Smooth muscle cell (in vitro differentiated cells): Measurements from ENCODE around the gene GSAP. TPM values are rescaled to one million over a fixed set of nuclear protein-coding genes. Genes with fewer than 3 reads are reported as not detected.

Experiments used
- DNase-seq: peaks from one replicate; lab custom pipeline; 2025; ENCODE audit not compliant: unreplicated experiment; lab: John Stamatoyannopoulos, UW
- H2AFZ ChIP-seq: fragments of 200-600 bp; sonication (generic); 2 replicates; pipeline ENCODE4 v1.6.0; 2016; ENCODE audit warnings: antibody characterized with exemption, low read depth, mild to moderate bottlenecking
- H3F3A ChIP-seq: fragments of 200-600 bp; sonication (generic); 2 replicates; pipeline ENCODE4 v1.6.0; 2017; ENCODE audit warnings: antibody characterized with exemption, low read depth
- H3K27ac ChIP-seq: fragments of 200-600 bp; sonication (generic); 2 replicates; pipeline ENCODE4 v1.5.1; 2016; ENCODE audit warnings: low read depth, mild to moderate bottlenecking
- H3K27me3 ChIP-seq: fragments of 200-600 bp; sonication (generic); 2 replicates; pipeline ENCODE4 v1.6.1; 2016; ENCODE audit warnings: low read depth, mild to moderate bottlenecking
- H3K36me3 ChIP-seq: fragments of 200-600 bp; sonication (generic); 2 replicates; pipeline ENCODE4 v1.5.1; 2016; ENCODE audit warnings: low read depth
- H3K4me1 ChIP-seq: fragments of 200-600 bp; sonication (generic); 2 replicates; pipeline ENCODE4 v1.5.1; 2016; ENCODE audit warnings: low read depth
- H3K4me2 ChIP-seq: fragments of 200-600 bp; sonication (generic); 2 replicates; pipeline ENCODE4 v1.6.0; 2016; ENCODE audit warnings: mild to moderate bottlenecking
- H3K4me3 ChIP-seq: fragments of 200-600 bp; sonication (generic); 2 replicates; pipeline ENCODE4 v1.5.1; 2016; ENCODE audit warnings: mild to moderate bottlenecking
- H3K79me2 ChIP-seq: fragments of 200-600 bp; sonication (generic); 2 replicates; pipeline ENCODE4 v1.6.0; 2016; ENCODE audit warnings: low read depth, mild to moderate bottlenecking
- H3K9ac ChIP-seq: fragments of 200-600 bp; sonication (generic); 2 replicates; pipeline ENCODE4 v1.6.0; 2016; ENCODE audit warnings: low read depth
- H3K9me3 ChIP-seq: fragments of 200-600 bp; sonication (generic); replicated peaks from 2 replicates; pipeline ENCODE4 v1.5.1; 2016; ENCODE audit warnings: low read depth
- H4K20me1 ChIP-seq: fragments of 200-600 bp; sonication (generic); 2 replicates; pipeline ENCODE4 v1.6.0; 2016; ENCODE audit warnings: low read depth
- CTCF ChIP-seq: fragments of 200-600 bp; sonication (generic); IDR thresholded peaks from 2 replicates; pipeline ENCODE4 v1.5.1; 2017; ENCODE audit warnings: borderline replicate concordance, mild to moderate bottlenecking, antibody characterized with exemption; ENCODE audit not compliant: insufficient read depth, poor library complexity, severe bottlenecking
- WGBS: methylation state at CpG from one replicate; pipeline ENCODE4 v1.1.7; 2016; ENCODE audit warnings: low lambda C conversion rate; 5-methylcytosine and 5-hydroxymethylcytosine counted together
- polyA plus RNA-seq: library from polyadenylated mRNA; unstranded; fragments of >200 nt; fragmentation: Nextera tagmentation; extraction: Ambion mirVana; gene quantifications from 2 replicates; pipeline ENCODE4 v1.2.1, GENCODE V29; 2016
- total RNA-seq: library from RNA; depleted of rRNA; stranded (reverse); fragments of >200 nt; gene quantifications from 2 replicates; pipeline ENCODE4 v1.2.3, GENCODE V29; 2014

Gene GSAP
- total and polyA plus RNA-seq, 2 experiments from 2014 or later, result 0.45 to 0.94 TPM

GRCh38 chr7:77360969-77361368, 55.2 kb downstream of the GSAP start:
- Histone ChIP-seq H3K36me3 (no peaks in the 10 kb centered on the region), H3K9ac (no peak overlapping the region), H3K4me2 (no peak overlapping the region), H3K27me3 (no peaks in the 10 kb centered on the region), H3K4me1 (no peaks in the 10 kb centered on the region), H4K20me1 (no peaks in the 10 kb centered on the region), H3K9me3 (no peaks in the 10 kb centered on the region), H3K27ac (no peak overlapping the region), H3K4me3 (no peak overlapping the region), H2AFZ (no peak overlapping the region), H3F3A (no peaks in the 10 kb centered on the region), H3K79me2 (no peaks in the 10 kb centered on the region)
- TF ChIP-seq CTCF, result no peak
- 74% methylated on average over 3 of the region's 3 CpGs for WGBS
- no peak for DNase-seq

DNA sequence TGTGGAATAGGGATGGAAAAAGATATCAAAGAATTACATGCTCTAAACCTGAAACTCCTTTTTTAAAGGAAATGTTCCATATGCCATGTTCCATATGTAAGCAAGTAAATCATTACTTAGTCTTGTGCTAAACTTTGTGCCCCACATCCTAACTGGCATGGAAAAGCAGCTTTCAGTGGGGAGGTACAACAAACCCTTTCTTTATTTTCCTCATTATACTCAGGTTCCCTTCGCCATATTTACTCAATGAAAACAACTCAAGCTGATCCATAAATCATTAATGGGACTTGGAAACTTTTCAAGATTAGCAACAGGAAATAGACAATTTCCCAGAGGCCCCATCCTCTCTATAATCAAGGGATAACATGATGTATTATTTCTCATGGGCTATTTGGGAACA, 56.0 kb downstream of the GSAP start:
- no peak for DNase-seq
- Histone ChIP-seq H3K9me3 (no peaks in the 10 kb centered on the region), H3K36me3 (no peaks in the 10 kb centered on the region), H3K9ac (no peak overlapping the region), H3K4me3 (no peak overlapping the region), H3K4me1 (no peaks in the 10 kb centered on the region), H3K27ac (no peak overlapping the region), H2AFZ (no peak overlapping the region), H3K4me2 (no peak overlapping the region), H3K27me3 (no peaks in the 10 kb centered on the region), H3F3A (no peaks in the 10 kb centered on the region), H4K20me1 (no peaks in the 10 kb centered on the region), H3K79me2 (no peaks in the 10 kb centered on the region)
- WGBS, result 96% methylated on average over 1 of the region's 1 CpG
- no peak for TF ChIP-seq CTCF

DNA sequence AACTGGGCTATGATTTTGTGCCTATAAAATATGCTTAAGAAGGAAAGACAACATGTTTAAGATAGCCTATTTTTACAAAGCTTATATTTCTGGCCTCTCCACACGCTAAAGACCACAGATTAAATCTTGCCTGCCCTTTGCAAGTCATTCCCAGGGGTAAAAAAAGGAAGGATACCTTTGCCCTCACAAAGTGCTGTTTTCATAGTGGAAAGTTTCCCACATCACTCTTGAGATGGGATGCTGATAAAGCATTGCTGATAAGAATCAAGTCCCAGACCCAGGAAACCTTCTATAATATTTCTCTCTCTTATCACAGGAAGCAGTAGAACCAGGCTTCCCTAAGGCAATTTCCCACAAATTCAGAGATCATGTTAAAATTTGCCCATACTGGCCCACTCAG, 56.5 kb downstream of the GSAP start:
- Histone ChIP-seq H3K27ac (no peak overlapping the region), H3K9me3 (no peaks in the 10 kb centered on the region), H2AFZ (no peak overlapping the region), H3K36me3 (no peaks in the 10 kb centered on the region), H3K9ac (no peak overlapping the region), H3K79me2 (no peaks in the 10 kb centered on the region), H3K4me2 (no peak overlapping the region), H3K4me1 (no peaks in the 10 kb centered on the region), H4K20me1 (no peaks in the 10 kb centered on the region), H3K4me3 (no peak overlapping the region), H3F3A (no peaks in the 10 kb centered on the region), H3K27me3 (no peaks in the 10 kb centered on the region)
- WGBS, result 68% methylated on average over 1 of the region's 1 CpG
- no peak for TF ChIP-seq CTCF
- no peak for DNase-seq

DNA sequence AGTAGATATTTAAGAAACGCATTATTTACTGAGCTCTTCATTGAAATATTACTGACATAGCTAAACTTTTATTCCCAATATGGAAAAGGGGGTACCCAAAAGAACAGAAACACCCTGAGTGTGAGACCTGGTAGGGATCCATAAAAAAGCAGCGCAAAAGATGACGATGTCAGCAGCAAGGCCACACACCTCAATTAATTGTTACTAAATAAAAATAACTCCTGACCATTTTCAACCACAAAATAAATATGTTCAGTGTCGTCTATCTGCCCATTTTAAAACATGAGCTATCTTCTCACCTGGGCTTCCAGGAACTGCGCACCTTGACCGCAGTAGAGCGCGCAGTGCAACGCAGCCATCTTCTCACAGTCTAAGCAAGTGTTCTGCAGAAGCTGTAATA, 61.2 kb downstream of the GSAP start:
- no peaks in the 10 kb centered on the region for H3K9me3 ChIP-seq
- no peaks in the 10 kb centered on the region for H3K4me1 ChIP-seq
- H3K27me3 ChIP-seq, result no peaks in the 10 kb centered on the region
- H3K36me3 ChIP-seq, result no peaks in the 10 kb centered on the region
- no peaks in the 10 kb centered on the region for H3F3A ChIP-seq
- H4K20me1 ChIP-seq, result no peaks in the 10 kb centered on the region
- no peak overlapping the region for H2AFZ ChIP-seq
- WGBS, result 88% methylated on average over 9 of the region's 9 CpGs
- no peak for TF ChIP-seq CTCF
- no peaks in the 10 kb centered on the region for H3K79me2 ChIP-seq
- H3K4me3 ChIP-seq, result no peak overlapping the region
- H3K9ac ChIP-seq, result no peak overlapping the region
- no peak overlapping the region for H3K4me2 ChIP-seq
- H3K27ac ChIP-seq, result no peak overlapping the region
- no peak for DNase-seq
